K562 (cell line): Measurements from ENCODE around the gene ATF1. TPM values are rescaled to one million over a fixed set of nuclear protein-coding genes. Genes with fewer than 3 reads are reported as not detected.

Experiments
- ATAC-seq: fragments of 200-7000 bp; cut with Tn5 transposase; 3 replicates; pipeline ENCODE4 v1.9.1; 2020; ENCODE audit warnings: moderate library complexity
- BruUV-seq: library from RNA; stranded (reverse); fragments of 400-500 nt; replicated peaks from 2 replicates; lab custom pipeline; 2021; lab: Mats Ljungman, UMichigan
- CTCF ChIA-PET: fragments of 300-600 bp; formaldehyde crosslinking; extraction: SDS; loops from one replicate; lab custom pipeline; 2021; ENCODE audit warnings: low intra/inter-chr PET ratio; lab: Yijun Ruan, JAX
- POLR2A ChIA-PET: fragments of 300-600, 350-650 bp; sonication (Branson Sonifier 250); formaldehyde crosslinking; extraction: SDS; loops from one replicate; lab custom pipeline; 2021; ENCODE audit warnings: antibody characterized with exemption, inconsistent platforms; lab: Yijun Ruan, JAX
- DNase-seq, 4 experiments: peaks; one replicate each; pipeline versions ENCODE4 v3.0.0 to v3.0.0-alpha.2; 2011 to 2018; ENCODE audit warnings: low spot score in 3 of 4, mixed read lengths in 3 of 4; ENCODE audit errors: extremely low read depth in 1 of 4
- FAIRE-seq: peaks from 2 replicates; lab custom pipeline; 2011; peaks lifted over from hg19 to GRCh38; lab: Jason Lieb, UNC
- H2AFZ ChIP-seq: 2 replicates; pipeline ENCODE4 v1.6.0; 2011; ENCODE audit warnings: low read depth, low read length, control low read depth, inconsistent platforms
- H3K27ac ChIP-seq: fragments of 200-600 bp; 3 replicates; pipeline ENCODE4 v1.8.0; 2011; ENCODE audit warnings: low read depth, mild to moderate bottlenecking, control low read depth, inconsistent platforms, low read length, moderate library complexity, mixed read lengths; ENCODE audit errors: extremely low read depth
- H3K27me3 ChIP-seq, 2 experiments: fragments of 300-600 bp in 1 of 2; 2 replicates in 1 of 2; 3 replicates in 1 of 2; pipeline versions ENCODE4 v1.6.0 to v1.8.0; 2011; ENCODE audit warnings: inconsistent platforms in 2 of 2, low read length in 2 of 2, mild to moderate bottlenecking in 1 of 2, mixed read lengths in 1 of 2, moderate library complexity in 1 of 2; ENCODE audit not compliant: control insufficient read depth in 2 of 2, insufficient read depth in 2 of 2
- H3K36me3 ChIP-seq: fragments of 300-600 bp; 3 replicates; pipeline ENCODE4 v1.8.0; 2011; ENCODE audit warnings: mild to moderate bottlenecking, low read length, inconsistent platforms; ENCODE audit not compliant: control insufficient read depth, insufficient read depth
- H3K4me1 ChIP-seq, 2 experiments: fragments of 200-600 bp in 1 of 2; replicated peaks in 1 of 2; 2 replicates in 1 of 2; 3 replicates in 1 of 2; pipeline versions ENCODE4 v1.5.1 to v1.8.0; 2011; ENCODE audit warnings: inconsistent platforms in 2 of 2, low read length in 2 of 2, mild to moderate bottlenecking in 1 of 2, mixed read lengths in 1 of 2, moderate library complexity in 1 of 2; ENCODE audit not compliant: control insufficient read depth in 2 of 2, insufficient read depth in 2 of 2
- H3K4me2 ChIP-seq: 2 replicates; pipeline ENCODE4 v1.6.1; 2011; ENCODE audit warnings: low read length, control low read depth, inconsistent platforms, mixed read lengths; ENCODE audit not compliant: insufficient read depth
- H3K4me3 ChIP-seq: fragments of 200-600 bp; sonication (generic), shearing (Covaris generic); 2 replicates; pipeline ENCODE4 v1.5.1; 2016; ENCODE audit warnings: control low read depth, inconsistent platforms
- H3K79me2 ChIP-seq: fragments of 200-600 bp; 3 replicates; pipeline ENCODE4 v1.8.0; 2011; ENCODE audit warnings: low read length, inconsistent platforms; ENCODE audit not compliant: control insufficient read depth, insufficient read depth
- H3K9ac ChIP-seq, 2 experiments: 2 replicates each; pipeline versions ENCODE4 v1.6.0 to v1.6.1; 2011; ENCODE audit warnings: low read depth in 2 of 2, low read length in 2 of 2, control low read depth in 1 of 2, inconsistent platforms in 1 of 2, mild to moderate bottlenecking in 1 of 2, mixed read lengths in 1 of 2; ENCODE audit not compliant: insufficient read depth in 1 of 2
- H3K9me1 ChIP-seq: one replicate; pipeline ENCODE4 v1.6.0; 2011; ENCODE audit warnings: inconsistent platforms, mild to moderate bottlenecking, low read length, moderate library complexity; ENCODE audit not compliant: control insufficient read depth, insufficient read depth
- H3K9me3 ChIP-seq: replicated peaks from 2 replicates; pipeline ENCODE4 v1.5.1; 2011; ENCODE audit warnings: low read depth, low read length, inconsistent platforms; ENCODE audit not compliant: control insufficient read depth, insufficient read depth
- H4K20me1 ChIP-seq: replicated peaks from 2 replicates; pipeline ENCODE4 v1.6.1; 2011; ENCODE audit warnings: low read length, inconsistent platforms, mixed read lengths; ENCODE audit not compliant: control insufficient read depth, insufficient read depth
- CREB3 ChIP-seq: fragments of 450-650 bp; conservative IDR thresholded peaks from 2 replicates; pipeline ENCODE4 v1.6.1; 2016; ENCODE audit warnings: missing genetic modification characterization, low read depth, mild to moderate bottlenecking, missing compliant biosample characterization, moderate library complexity
- CREM ChIP-seq: IDR thresholded peaks from 2 replicates; pipeline ENCODE4 v1.6.1; 2014; ENCODE audit warnings: antibody characterized with exemption, low read depth
- FOS ChIP-seq: IDR thresholded peaks from 3 replicates; pipeline ENCODE4 v1.6.1; 2011; ENCODE audit not compliant: insufficient read length; ENCODE audit errors: extremely low read depth
- HLTF ChIP-seq: fragments of 450-650 bp; IDR thresholded peaks from 2 replicates; pipeline ENCODE4 v1.6.1; 2016
- ILK ChIP-seq: fragments of 450-650 bp; IDR thresholded peaks from 2 replicates; pipeline ENCODE4 v1.6.1; 2016; ENCODE audit warnings: missing genetic modification characterization, low read depth, mild to moderate bottlenecking, missing compliant biosample characterization, moderate library complexity, borderline replicate concordance
- PHF20 ChIP-seq: fragments of 450-650 bp; IDR thresholded peaks from 2 replicates; pipeline ENCODE4 v1.6.1; 2018; ENCODE audit not compliant: partially characterized antibody
- PHF21A ChIP-seq: fragments of 450-650 bp; IDR thresholded peaks from 2 replicates; pipeline ENCODE4 v1.6.1; 2017; ENCODE audit warnings: low read depth, borderline replicate concordance
- PRPF4 ChIP-seq: fragments of 200-400 bp; formaldehyde crosslinking; IDR thresholded peaks from one replicate; pipeline ENCODE4 v1.6.1; 2017; ENCODE audit warnings: low read length, low read depth, mild to moderate bottlenecking; ENCODE audit not compliant: insufficient read depth, poor library complexity, severe bottlenecking
- RBFOX2 ChIP-seq: fragments of 200-400 bp; formaldehyde crosslinking; IDR thresholded peaks from 2 replicates; pipeline ENCODE4 v1.6.1; 2017; ENCODE audit warnings: low read depth, mild to moderate bottlenecking, low read length, moderate library complexity
- SOX6 ChIP-seq: fragments of 450-650 bp; IDR thresholded peaks from 2 replicates; pipeline ENCODE4 v1.6.1; 2014; ENCODE audit warnings: mild to moderate bottlenecking
- ZC3H8 ChIP-seq: fragments of 450-650 bp; IDR thresholded peaks from 2 replicates; pipeline ENCODE4 v1.6.1; 2017
- ZFP91 ChIP-seq: sonication (generic); formaldehyde crosslinking; IDR thresholded peaks from 2 replicates; pipeline ENCODE4 v1.8.0; 2022; ENCODE audit warnings: mild to moderate bottlenecking, missing genetic modification reagents
- ZNF511 ChIP-seq: sonication (generic); formaldehyde crosslinking; IDR thresholded peaks from 2 replicates; pipeline ENCODE4 v1.8.0; 2022; ENCODE audit warnings: mild to moderate bottlenecking, missing genetic modification reagents
- WGBS: fragments of 100-300 bp; shearing (Covaris generic); methylation state at CpG from one replicate; pipeline ENCODE4 v1.1.6; 2016; ENCODE audit warnings: low coverage, mixed read lengths; ENCODE audit not compliant: insufficient coverage; ENCODE audit errors: missing lambda C conversion rate; 5-methylcytosine and 5-hydroxymethylcytosine counted together
- in situ Hi-C: fragments of 300-500 bp; cut with MboI; formaldehyde crosslinking; loops from 4 replicates; pipeline ENCODE4 v1.15.0; 2018; ENCODE audit warnings: inconsistent platforms, mixed read lengths
- intact Hi-C: fragments of 100-400 bp; cut with micrococcal nuclease; formaldehyde crosslinking; loops from 2 replicates; pipeline ENCODE4 v1.14.2; 2022
- polyA plus RNA-seq, 8 experiments: library from polyadenylated mRNA; depleted of rRNA in 4 of 8; stranded (reverse) in 5 of 8; unstranded in 3 of 8; fragments of >200 nt; fragmentation: Nextera tagmentation in 2 of 8; fragmentation: Illumina TruSeq in 1 of 8; extraction: Ambion mirVana in 2 of 8; extraction: Trizol in 1 of 8; gene quantifications; 2 replicates each; pipeline versions ENCODE4 v1.2.1 to v1.2.3, GENCODE V29; 2011 to 2014; ENCODE audit warnings: inconsistent platforms in 1 of 8, missing spikeins in 1 of 8
- total RNA-seq, 7 experiments: library from RNA; depleted of rRNA in 6 of 7; stranded (reverse); fragments of >200 nt in 6 of 7; fragmentation: Illumina TruSeq in 2 of 7; extraction: Trizol in 2 of 7; gene quantifications; 2 replicates each; pipeline versions ENCODE4 v1.2.1 to v1.2.3, GENCODE V29; 2011 to 2021; ENCODE audit warnings: low replicate concordance in 1 of 7
- TF ChIP-seq, protein P1 (sequence below): fragments of 250-450 bp; sonication (Bioruptor Pico); IDR thresholded peaks from 2 replicates; pipeline ENCODE4 v1.4.0; 2020; ENCODE audit warnings: mild to moderate bottlenecking, moderate library complexity

The ATF1 gene
- total and polyA plus RNA-seq, 9 of the 15 experiments (the other 6 are each of a cell fraction or from before 2014, with no cell fraction given) = 19.8 to 83.5 (median 51.4) TPM

DNA sequence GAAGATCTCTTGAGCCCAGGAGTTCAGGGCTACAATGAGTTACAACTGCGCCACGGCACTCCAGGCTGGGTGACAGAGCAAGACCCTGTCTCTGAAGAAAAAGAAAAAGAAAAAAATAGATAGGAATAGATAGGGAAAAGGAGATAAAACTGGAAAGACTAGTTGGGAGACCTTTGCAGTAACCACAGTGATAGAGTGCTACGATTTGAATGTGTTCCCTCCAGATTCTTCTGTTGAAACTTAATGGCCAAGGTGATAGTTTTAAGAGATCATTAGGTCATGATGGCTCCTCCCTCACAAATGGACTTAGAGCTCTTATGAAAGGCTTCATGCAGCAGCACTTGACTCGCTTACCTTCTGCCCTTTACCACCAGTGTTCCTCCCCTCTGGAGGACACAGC, 13.5 kb upstream of the ATF1 start:
- TF ChIP-seq ZC3H8 (no peak), CREM (no peak), HLTF (no peak), PRPF4 (no peak), ZNF511 (no peak), PHF21A (no peak), SOX6 (no peak), CREB3 (tag) (no peak), FOS (no peak), RBFOX2 (no peak), PHF20 (no peak), ILK (tag) (no peak), ZFP91 (CRISPR knock-in tag) (no peak)
- TF ChIP-seq, protein P1, sequence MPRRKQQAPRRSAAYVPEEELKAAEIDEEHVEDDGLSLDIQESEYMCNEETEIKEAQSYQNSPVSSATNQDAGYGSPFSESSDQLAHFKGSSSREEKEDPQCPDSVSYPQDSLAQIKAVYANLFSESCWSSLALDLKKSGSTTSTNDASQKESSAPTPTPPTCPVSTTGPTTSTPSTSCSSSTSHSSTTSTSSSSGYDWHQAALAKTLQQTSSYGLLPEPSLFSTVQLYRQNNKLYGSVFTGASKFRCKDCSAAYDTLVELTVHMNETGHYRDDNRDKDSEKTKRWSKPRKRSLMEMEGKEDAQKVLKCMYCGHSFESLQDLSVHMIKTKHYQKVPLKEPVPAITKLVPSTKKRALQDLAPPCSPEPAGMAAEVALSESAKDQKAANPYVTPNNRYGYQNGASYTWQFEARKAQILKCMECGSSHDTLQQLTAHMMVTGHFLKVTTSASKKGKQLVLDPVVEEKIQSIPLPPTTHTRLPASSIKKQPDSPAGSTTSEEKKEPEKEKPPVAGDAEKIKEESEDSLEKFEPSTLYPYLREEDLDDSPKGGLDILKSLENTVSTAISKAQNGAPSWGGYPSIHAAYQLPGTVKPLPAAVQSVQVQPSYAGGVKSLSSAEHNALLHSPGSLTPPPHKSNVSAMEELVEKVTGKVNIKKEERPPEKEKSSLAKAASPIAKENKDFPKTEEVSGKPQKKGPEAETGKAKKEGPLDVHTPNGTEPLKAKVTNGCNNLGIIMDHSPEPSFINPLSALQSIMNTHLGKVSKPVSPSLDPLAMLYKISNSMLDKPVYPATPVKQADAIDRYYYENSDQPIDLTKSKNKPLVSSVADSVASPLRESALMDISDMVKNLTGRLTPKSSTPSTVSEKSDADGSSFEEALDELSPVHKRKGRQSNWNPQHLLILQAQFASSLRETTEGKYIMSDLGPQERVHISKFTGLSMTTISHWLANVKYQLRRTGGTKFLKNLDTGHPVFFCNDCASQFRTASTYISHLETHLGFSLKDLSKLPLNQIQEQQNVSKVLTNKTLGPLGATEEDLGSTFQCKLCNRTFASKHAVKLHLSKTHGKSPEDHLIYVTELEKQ (CRISPR knock-in tag) = no peak
- Histone ChIP-seq H3K27me3 (no peaks in the 10 kb centered on the region), H3K36me3 (peaks cover 24% of the 10 kb centered on the region; the same call in 2 of the 3 replicates), H3K4me3 (no peak overlapping the region), H2AFZ (no peak overlapping the region), H3K9ac (no peak overlapping the region), H4K20me1 (no peaks in the 10 kb centered on the region), H3K79me2 (no peaks in the 10 kb centered on the region), H3K9me3 (no peaks in the 10 kb centered on the region), H3K4me1 (peaks cover 0 to 16% of the 10 kb centered on the region in 2 experiments; a peak in 4 of 5 replicates), H3K9me1 (no peaks in the 10 kb centered on the region), H3K27ac (no peak overlapping the region), H3K4me2 (no peak overlapping the region)
- intact Hi-C loops = no loop called here
- 78% methylated on average over 4 of the region's 4 CpGs for WGBS
- ATAC-seq (0 out of 3 replicates have a peak, but pooled peaks have one; percentile 21), DNase-seq (no peak), FAIRE-seq (no peak)
- POLR2A ChIA-PET = interaction anchor here (3.9 kb wide), 1 partner anchor 13 kb away, joined by 15 read pairs; the partner anchor contains the start of gene ATF1
- in situ Hi-C loops = no loop called here
- CTCF ChIA-PET = no interaction called here
- BruUV-seq = no TSS peak
